ENCODE results near the gene PDRG1. TPM values are rescaled to one million over a fixed set of nuclear protein-coding genes. Genes with fewer than 3 reads are reported as not detected.

The PDRG1 gene
- total RNA-seq, 2 donors from 2014 or later: 5.4 to 7.9 TPM

DNA sequence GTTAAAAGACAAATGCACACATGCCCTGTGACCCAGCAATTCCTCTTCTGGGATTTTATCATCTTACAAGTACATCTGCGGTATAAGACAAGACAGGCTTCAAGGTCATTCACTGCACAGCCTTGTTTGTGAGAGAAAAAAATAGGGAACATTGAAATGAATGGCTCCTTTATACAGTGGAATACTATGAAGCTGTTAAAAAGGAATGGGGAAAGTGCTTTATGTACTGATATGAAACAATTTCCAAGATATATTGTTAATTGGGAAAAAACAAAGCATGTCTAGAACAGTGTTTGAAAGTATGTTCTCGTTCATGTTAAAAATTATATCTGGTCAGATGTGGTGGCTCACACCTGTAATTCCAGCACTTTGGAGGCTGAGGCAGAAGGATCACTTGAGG is 25.4 kb downstream of the PDRG1 start:
- H3K27me3 ChIP-seq: no peaks in the 10 kb centered on the region
- intact Hi-C loops (cut with DNase I): no loop called here
- H3K27ac ChIP-seq: no peak overlapping the region
- TF ChIP-seq POLR2A (IDR thresholded peaks at IDR 0.05): no peak
- TF ChIP-seq, protein P1, sequence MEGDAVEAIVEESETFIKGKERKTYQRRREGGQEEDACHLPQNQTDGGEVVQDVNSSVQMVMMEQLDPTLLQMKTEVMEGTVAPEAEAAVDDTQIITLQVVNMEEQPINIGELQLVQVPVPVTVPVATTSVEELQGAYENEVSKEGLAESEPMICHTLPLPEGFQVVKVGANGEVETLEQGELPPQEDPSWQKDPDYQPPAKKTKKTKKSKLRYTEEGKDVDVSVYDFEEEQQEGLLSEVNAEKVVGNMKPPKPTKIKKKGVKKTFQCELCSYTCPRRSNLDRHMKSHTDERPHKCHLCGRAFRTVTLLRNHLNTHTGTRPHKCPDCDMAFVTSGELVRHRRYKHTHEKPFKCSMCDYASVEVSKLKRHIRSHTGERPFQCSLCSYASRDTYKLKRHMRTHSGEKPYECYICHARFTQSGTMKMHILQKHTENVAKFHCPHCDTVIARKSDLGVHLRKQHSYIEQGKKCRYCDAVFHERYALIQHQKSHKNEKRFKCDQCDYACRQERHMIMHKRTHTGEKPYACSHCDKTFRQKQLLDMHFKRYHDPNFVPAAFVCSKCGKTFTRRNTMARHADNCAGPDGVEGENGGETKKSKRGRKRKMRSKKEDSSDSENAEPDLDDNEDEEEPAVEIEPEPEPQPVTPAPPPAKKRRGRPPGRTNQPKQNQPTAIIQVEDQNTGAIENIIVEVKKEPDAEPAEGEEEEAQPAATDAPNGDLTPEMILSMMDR (IDR thresholded peaks at IDR 0.05): no peak
- DNase-seq: no peak
- H3K9me3 ChIP-seq: no peaks in the 10 kb centered on the region
- no peak overlapping the region for H3K4me3 ChIP-seq
- H3K4me1 ChIP-seq: no peaks in the 10 kb centered on the region
- no peaks in the 10 kb centered on the region for H3K36me3 ChIP-seq (replicated peaks in 1 of 2; ENCODE audit: insufficient read depth in 1 of 2, low read depth in 2 of 2)
- WGBS, 2 donors: 64 to 67% methylated on average over 2 of the region's 2 CpGs
- ATAC-seq: no peak

DNA sequence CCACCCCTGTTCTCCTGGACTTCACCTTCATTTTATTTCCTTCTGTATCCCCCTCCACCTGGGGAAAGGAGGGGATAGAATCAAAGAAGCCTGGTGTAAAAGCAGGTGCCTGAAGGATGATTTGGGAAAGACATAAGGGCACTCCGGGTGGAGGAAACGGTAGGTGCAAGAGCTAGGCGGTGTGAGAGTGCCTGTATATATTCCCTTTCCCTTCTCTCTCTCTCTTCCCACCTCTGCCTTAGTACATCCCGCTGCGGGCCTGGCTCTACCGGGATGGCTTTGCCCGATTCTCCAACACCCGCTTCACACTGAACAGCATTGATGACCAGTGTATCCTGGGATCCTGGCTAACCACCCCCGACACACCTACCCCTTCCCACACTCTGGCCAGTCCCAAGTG is 26.2 kb downstream of the PDRG1 start:
- intact Hi-C loops (cut with DNase I): no loop called here
- no peak for ATAC-seq
- no peak for DNase-seq
- Histone ChIP-seq H3K4me3 (no peak overlapping the region), H3K9me3 (no peaks in the 10 kb centered on the region), H3K36me3 (replicated peaks in 1 of 2; ENCODE audit: insufficient read depth in 1 of 2, low read depth in 2 of 2) (no peaks in the 10 kb centered on the region), H3K4me1 (no peaks in the 10 kb centered on the region), H3K27ac (no peak overlapping the region), H3K27me3 (no peaks in the 10 kb centered on the region)
- TF ChIP-seq, protein P1 (IDR thresholded peaks at IDR 0.05): no peak
- no peak for TF ChIP-seq POLR2A (IDR thresholded peaks at IDR 0.05)
- WGBS, 2 donors: 56 to 60% methylated on average over 9 of the region's 9 CpGs

DNA sequence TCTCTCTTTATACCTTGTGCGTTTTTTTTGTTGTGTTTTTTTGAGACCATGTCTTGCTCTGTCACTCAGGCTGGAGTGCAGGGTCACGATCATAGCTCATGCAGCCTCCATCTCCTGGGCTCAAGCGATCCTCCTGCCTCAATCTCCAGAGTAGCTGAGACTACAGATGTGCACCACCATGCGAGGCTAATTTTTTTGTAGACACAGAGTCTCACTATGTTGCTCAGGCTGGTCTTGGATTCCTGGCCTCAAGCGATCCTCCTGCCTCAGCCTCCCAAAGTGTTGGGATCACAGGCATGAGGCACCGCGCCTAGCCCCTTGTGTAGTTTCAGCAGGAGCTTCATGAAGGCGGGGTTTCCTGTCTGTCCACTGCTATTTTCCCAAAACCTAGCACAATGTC is 27.3 kb downstream of the PDRG1 start:
- Histone ChIP-seq H3K27ac (no peak overlapping the region), H3K9me3 (no peaks in the 10 kb centered on the region), H3K36me3 (replicated peaks in 1 of 2; ENCODE audit: insufficient read depth in 1 of 2, low read depth in 2 of 2) (no peaks in the 10 kb centered on the region), H3K4me1 (no peaks in the 10 kb centered on the region), H3K4me3 (no peak overlapping the region), H3K27me3 (no peaks in the 10 kb centered on the region)
- TF ChIP-seq, protein P1 (IDR thresholded peaks at IDR 0.05): no peak
- no peak for TF ChIP-seq POLR2A (IDR thresholded peaks at IDR 0.05)
- whole genome bisulfite sequencing, 2 donors: 81 to 84% methylated on average over 8 of the region's 8 CpGs
- intact Hi-C loops (cut with DNase I): no loop called here
- DNase-seq (no peak), ATAC-seq (no peak)

DNA sequence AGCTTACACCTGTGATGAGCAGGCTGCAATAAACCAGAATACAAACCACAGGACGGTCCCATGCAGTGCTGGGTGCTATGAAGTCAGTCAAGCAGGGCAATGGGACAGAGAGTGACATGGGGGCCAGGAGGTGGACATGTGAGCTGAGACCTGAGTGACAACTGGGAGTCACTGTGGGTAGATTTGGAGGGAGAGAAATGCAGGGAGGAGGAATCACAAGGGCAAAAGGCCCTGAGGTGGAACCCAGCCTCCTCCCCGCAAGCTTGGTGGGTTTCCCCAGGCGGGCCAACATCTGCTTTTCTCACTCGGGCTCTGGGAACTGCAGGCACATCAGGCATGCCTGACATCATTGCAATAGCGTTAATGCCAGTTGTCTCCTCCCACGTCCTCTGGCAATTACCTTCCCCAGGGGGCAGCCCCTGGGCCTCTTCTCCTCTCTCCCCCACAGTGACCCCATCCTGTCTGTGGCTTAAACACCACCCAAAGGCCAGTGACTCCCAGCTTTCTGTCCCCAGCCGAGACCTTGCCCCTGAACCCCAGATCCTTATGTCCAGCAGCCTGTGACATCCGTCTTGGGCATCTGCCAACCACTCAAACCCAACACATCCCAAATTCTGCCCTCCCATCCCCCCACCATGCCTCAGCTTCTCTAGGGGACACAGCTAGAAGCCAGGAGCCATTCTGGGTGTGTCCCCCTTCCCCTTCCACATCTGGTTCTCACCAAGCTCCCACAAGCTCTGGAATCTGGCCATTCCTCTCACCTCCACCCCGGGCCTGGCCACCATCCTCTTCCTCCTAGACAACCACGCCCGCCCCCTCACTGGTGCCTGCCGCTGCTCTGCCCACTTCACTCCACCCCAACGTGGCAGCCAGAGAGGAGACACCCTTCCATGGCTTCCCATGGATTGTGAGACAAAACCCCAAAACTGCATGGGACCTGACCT is 28.2 kb downstream of the PDRG1 start:
- DNase-seq: no peak

More for the DNA sequence above, 28.2 kb downstream of the PDRG1 start:
- TF ChIP-seq, protein P1 (IDR thresholded peaks at IDR 0.05): no peak
- 60 to 63% methylated on average over 13 of the region's 13 CpGs for WGBS, 2 donors
- H3K4me3 ChIP-seq: no peak overlapping the region
- H3K9me3 ChIP-seq: no peaks in the 10 kb centered on the region
- no peaks in the 10 kb centered on the region for H3K27me3 ChIP-seq
- no peaks in the 10 kb centered on the region for H3K4me1 ChIP-seq
- no peaks in the 10 kb centered on the region for H3K36me3 ChIP-seq (replicated peaks in 1 of 2; ENCODE audit: insufficient read depth in 1 of 2, low read depth in 2 of 2)
- intact Hi-C loops (cut with DNase I): no loop called here
- no peak for ATAC-seq
- no peak overlapping the region for H3K27ac ChIP-seq
